Measurements from ENCODE around the gene RFC4. TPM values are rescaled to one million over a fixed set of nuclear protein-coding genes. Genes with fewer than 3 reads are reported as not detected.

Gene RFC4
- total RNA-seq, 2 experiments from 2014 or later: 114 to 118 TPM

DNA sequence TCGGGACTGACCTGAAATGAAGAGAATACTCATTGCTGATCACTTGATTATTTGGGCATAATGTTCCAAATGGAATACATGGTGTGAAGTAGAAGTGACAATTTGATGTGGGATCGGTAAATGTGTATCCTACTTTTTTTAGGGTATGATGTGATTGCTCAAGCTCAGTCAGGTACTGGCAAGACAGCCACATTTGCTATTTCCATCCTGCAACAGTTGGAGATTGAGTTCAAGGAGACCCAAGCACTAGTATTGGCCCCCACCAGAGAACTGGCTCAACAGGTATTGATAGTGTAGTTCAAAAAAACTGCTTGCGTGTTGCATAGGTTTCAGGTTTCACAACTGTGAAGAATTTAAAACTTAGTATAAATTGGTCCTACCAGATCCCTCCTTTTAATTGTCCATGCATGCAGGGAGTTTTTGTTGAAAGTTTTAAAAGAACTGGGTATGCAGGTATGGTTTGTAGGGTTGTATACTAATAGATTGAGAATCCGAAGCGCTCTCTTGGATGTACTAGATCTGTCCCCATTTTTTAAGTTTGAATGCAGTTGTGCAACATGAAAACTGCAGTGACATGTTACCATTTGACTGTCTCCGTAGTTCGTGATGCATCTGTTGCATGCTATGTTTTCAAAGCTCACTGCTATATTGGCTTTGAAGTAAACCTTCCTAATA, 21.3 kb downstream of the RFC4 start:
- TF ChIP-seq EZH2phosphoT487 (IDR thresholded peaks at IDR 0.05; ENCODE audit: borderline replicate concordance, low read depth, low read length): no peak
- TF ChIP-seq, protein P1, sequence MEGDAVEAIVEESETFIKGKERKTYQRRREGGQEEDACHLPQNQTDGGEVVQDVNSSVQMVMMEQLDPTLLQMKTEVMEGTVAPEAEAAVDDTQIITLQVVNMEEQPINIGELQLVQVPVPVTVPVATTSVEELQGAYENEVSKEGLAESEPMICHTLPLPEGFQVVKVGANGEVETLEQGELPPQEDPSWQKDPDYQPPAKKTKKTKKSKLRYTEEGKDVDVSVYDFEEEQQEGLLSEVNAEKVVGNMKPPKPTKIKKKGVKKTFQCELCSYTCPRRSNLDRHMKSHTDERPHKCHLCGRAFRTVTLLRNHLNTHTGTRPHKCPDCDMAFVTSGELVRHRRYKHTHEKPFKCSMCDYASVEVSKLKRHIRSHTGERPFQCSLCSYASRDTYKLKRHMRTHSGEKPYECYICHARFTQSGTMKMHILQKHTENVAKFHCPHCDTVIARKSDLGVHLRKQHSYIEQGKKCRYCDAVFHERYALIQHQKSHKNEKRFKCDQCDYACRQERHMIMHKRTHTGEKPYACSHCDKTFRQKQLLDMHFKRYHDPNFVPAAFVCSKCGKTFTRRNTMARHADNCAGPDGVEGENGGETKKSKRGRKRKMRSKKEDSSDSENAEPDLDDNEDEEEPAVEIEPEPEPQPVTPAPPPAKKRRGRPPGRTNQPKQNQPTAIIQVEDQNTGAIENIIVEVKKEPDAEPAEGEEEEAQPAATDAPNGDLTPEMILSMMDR (conservative IDR thresholded peaks at IDR 0.05; ENCODE audit: low read length): no peak
- Histone ChIP-seq H3K79me2 (ENCODE audit: insufficient read depth, low read depth, low read length) (peaks cover 70% of the 10 kb centered on the region), H3K4me2 (ENCODE audit: low read length) (peak overlapping the region; percentile 98), H3K9me3 (ENCODE audit: low read length) (no peaks in the 10 kb centered on the region), H2AFZ (ENCODE audit: low read length) (no peak overlapping the region), H3K27ac (ENCODE audit: low read depth, low read length, poor library complexity, severe bottlenecking) (peak overlapping the region; percentile 99), H3K4me3 (ENCODE audit: low read depth, low read length, poor library complexity, severe bottlenecking) (peak overlapping the region; percentile 98), H4K20me1 (ENCODE audit: insufficient read depth, low read length) (peaks cover 45% of the 10 kb centered on the region), H3K4me1 (ENCODE audit: insufficient read depth, low read length, poor library complexity, severe bottlenecking) (peaks cover 53% of the 10 kb centered on the region), H3K9me2 (ENCODE audit: insufficient read depth, low read length) (no peaks in the 10 kb centered on the region), H3K36me3 (ENCODE audit: insufficient read depth, low read length) (peaks cover 66% of the 10 kb centered on the region)
- ChIA-PET CTCF (ENCODE audit: unreplicated experiment) (interaction anchor here (0.7 kb wide), 1 partner anchor 13 kb away, joined by 4 read pairs; no protein-coding TSS in a partner anchor), POLR2A (interaction anchor here (0.7 to 5.3 kb wide), 11 partner anchors 7 to 847 kb away, joined by 3 to 47 read pairs (median 8); partner anchors contain the start of genes DNAJB11, RFC4 and TRA2B)
- intact Hi-C loops (cut with micrococcal nuclease; ENCODE audit: unreplicated experiment): loop anchor here (2.0 to 5.0 kb wide), 2 partner anchors 22 to 147 kb away; partner anchors contain the start of genes RFC4 and ST6GAL1
- no TSS peak for BruUV-seq (replicated peaks)
- DNase-seq (ENCODE audit: low spot score): no peak

DNA sequence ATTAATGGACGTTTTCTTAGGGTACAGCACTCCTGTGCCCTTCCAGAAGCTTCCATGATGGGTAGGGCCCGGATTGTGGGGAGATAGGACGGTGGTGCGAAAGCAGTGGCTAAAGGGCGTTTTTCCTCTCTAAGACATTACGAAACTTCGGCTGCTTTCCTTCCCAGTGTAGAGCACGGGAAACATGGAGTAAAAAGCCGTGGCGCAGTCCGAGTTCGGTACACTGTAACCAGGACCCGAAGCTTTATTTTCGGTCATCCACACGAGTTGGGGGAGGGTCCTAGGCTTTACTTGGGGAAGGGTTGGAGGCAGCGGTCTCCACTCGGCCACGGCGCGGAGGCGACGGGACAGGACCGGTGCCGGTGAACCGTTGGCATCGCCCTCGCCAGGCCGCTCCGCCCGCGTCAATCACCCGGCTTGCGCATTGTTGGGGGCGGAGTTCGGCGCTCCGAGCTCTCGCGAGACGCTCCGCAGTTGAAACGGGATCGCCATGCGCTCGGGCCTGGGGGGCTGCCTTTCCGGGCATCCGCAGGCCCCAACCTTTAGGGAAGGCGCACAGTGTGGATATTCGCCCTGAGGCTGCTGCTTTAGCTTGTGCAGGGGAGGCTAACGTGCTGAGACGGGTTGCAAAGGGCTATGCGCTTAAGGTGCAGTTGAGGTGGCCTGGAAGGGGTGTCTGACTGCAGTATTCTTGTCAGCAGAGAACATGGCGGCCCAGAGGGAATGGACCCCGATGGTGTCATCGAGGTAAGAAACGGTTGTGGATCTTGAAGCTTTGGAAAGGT, 22.4 kb downstream of the RFC4 start:
- Histone ChIP-seq H3K79me2 (ENCODE audit: insufficient read depth, low read depth, low read length) (peaks cover 68% of the 10 kb centered on the region), H3K36me3 (ENCODE audit: insufficient read depth, low read length) (peaks cover 56% of the 10 kb centered on the region), H3K9me2 (ENCODE audit: insufficient read depth, low read length) (no peaks in the 10 kb centered on the region), H3K4me1 (ENCODE audit: insufficient read depth, low read length, poor library complexity, severe bottlenecking) (peaks cover 50% of the 10 kb centered on the region), H3K4me3 (ENCODE audit: low read depth, low read length, poor library complexity, severe bottlenecking) (peak overlapping the region; percentile 98), H3K9me3 (ENCODE audit: low read length) (no peaks in the 10 kb centered on the region), H3K4me2 (ENCODE audit: low read length) (peak overlapping the region; percentile 98), H2AFZ (ENCODE audit: low read length) (no peak overlapping the region), H3K27ac (ENCODE audit: low read depth, low read length, poor library complexity, severe bottlenecking) (peak overlapping the region; percentile 99), H4K20me1 (ENCODE audit: insufficient read depth, low read length) (peaks cover 45% of the 10 kb centered on the region)
- intact Hi-C loops (cut with micrococcal nuclease; ENCODE audit: unreplicated experiment): loop anchor here (2.0 kb wide), 3 partner anchors 23 to 847 kb away; partner anchors contain the start of genes DNAJB11 and RFC4
- ChIA-PET POLR2A (interaction anchor here (0.6 to 5.3 kb wide), 21 partner anchors 9 to 846 kb away, joined by 3 to 47 read pairs (median 4); partner anchors contain the start of genes DNAJB11, RFC4, TBCCD1 and TRA2B), CTCF (ENCODE audit: unreplicated experiment) (no interaction called here)
- TSS peak; percentile 46 for BruUV-seq (replicated peaks)
- no peak for TF ChIP-seq EZH2phosphoT487 (IDR thresholded peaks at IDR 0.05; ENCODE audit: borderline replicate concordance, low read depth, low read length)
- TF ChIP-seq, protein P1 (conservative IDR thresholded peaks at IDR 0.05; ENCODE audit: low read length): no peak
- DNase-seq (ENCODE audit: low spot score): peak; percentile 88

Measured in OCI-LY7 (cell line).